Effector CD8-positive, alpha-beta T cell (primary cell): Measurements from ENCODE around the gene FOXC2.
"Not testable (repeated sequence)": the region's sequence is repeated elsewhere in the genome, so short reads cannot be mapped to it uniquely, and the experiment has no call there.

Experiments used
- DNase-seq: peaks from one replicate; lab custom pipeline; 2025; lab: John Stamatoyannopoulos, UW

The FOXC2 gene

DNA sequence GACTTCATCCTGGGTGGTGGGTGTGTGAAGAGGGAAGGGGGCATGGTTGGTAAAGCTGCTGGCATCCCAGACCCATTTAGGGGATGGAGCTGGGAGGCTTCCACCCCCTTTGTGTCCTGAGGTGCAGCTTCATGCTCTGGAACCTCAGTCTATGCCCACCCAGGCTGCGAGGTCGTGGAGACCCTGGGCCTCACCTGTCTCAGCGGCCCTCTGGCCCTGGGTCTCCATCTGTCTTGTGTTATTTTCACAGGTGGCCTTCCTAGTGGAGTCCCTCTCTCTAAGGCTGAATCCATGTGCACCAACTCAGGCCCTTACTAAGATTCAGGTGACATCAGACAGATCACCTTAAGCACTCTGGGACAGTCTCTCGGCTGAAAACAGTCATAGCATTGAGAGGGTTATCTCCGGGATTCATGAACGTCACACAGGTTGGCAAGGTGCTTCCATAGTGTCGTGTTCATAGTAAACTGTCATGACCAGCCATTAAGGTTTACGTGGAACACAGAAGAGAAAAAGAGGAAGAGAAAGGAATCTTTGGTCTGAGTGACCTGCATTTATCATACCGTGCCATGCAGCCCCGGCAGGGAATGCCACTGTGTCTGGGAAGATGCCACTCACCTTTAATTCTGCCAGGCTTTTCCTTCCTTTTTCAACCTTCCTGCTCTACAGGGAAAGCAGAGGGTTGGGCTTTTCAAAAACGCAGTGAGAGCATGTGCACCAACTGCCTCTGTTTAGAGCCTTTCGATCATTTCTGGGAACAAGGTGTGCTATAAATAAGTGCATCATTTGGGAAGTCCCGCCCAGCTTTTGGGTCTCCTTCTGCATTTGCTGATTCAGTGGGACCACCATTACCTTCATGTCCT, 7.2 kb downstream of the FOXC2 start:
- DNase-seq = no peak

DNA sequence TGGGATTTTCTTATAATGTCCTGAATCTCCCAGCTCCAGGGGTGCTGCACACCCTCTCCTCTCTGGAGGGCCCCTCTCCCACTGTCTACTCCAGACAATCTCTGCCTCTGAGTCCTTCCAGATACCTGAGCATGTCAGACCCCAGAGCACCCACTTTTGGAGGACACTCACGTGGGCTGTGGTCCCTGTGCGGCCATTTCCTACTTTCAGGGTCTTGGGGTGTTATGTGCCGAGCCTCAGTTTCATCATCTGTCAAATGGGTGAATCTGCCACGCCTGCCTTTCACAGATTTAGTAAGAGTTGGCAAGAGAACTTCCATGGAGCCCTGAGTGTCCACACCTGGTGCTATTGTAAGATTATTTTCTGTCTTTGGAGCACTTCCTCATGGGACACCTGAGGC, 8.0 kb downstream of the FOXC2 start:
- no peak for DNase-seq

DNA sequence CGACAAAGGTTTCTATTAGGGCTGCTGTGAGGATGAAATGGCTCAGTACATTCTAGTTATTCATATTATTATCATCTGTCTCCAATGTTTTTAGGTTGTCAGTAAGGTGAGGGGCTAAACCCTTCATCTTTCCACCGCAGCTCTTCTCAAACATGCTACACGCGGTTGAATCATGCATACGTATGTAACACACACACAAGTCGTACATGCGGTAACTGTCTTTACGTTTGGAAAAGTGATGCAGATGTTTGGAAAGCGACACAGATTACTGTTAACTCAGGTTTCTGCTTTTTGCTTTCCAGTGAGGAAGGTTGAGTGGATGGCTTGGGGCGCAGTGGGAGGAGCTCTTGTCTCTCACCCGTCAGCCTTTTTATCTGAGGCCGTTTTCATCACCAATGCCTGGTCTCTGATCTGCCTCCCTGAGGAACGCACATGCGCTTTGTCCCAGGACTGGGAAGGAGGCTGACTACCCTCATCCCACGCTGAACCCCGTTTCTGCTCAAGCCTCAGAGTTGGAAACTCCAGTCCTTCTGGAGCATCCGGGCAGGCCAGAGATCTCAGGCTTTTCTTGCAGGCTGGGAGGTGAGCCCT, 8.6 kb downstream of the FOXC2 start:
- no peak for DNase-seq

DNA sequence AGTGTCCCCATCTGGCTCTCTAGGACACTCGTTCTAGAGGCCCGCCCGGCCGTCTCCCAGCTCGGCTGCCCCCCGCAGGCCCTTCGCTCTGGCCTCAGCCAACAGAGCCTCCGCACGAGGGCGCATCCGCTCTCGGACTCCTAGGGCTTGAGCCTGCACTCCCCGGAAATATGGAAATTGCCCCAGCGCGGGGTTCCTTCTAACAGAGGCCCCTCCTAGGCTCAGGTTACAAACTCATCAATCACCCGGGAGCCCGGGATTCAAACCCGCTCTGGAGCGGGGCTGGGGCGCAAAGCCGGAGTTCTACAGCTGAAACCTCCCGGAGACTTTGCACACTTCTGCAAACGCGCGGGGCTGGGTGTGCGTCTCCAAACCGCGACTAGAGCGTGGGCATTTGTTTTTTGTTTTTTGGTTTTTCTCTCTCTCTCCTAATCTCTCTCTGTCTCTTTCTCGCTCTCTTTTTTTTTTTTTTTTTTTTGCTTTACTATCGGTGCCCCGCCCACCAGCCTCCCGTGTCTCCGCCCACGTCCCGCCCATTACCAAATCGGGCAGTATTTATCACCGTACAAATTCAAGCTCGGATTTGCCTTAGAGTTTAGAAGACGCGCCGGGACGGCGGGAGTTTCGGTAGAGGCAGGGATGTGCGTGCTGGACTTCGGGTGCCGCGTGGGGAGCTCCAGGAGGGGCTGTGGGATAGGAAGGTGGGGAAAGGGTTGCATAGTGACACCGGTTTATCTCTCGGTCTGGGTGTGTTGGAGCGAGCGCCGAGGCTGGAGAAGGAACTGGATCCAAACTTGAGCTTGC, 9.3 kb downstream of the FOXC2 start:
- no peak for DNase-seq

DNA sequence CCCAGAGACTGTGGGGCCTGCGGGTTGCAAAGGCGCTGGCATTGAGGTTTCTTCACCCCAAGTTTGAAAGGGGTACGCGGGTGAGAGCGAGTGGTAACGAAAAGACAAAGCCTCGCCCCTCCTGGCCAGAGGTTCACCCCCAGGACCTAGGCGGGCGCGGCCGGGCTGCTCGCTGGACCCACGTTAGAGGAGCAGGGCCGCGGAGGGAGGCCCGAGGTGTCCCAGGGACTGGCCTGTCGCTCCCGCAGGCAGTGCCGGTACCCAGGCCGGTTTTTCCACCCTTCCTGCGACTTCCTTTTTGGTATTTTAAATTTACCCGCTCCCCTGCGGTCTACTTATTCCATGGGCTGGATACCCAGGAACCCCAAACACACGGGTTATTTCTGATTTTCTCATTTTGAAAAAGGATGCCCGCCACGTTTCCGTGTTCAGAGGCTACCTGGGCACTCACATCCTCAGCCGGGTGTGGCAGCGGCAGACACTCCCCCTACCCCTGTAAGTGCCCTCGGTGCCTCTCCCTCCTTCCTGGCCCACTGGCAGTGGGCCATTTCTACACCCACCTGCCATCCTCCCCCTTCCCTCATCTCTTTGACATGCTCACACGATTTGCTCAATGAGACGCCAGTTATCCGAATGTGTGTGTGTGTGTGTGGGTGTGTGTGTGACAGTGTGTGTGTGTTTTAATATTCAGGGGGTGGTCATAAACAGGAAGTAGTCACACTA, 10.1 kb downstream of the FOXC2 start:
- DNase-seq = no peak

DNA sequence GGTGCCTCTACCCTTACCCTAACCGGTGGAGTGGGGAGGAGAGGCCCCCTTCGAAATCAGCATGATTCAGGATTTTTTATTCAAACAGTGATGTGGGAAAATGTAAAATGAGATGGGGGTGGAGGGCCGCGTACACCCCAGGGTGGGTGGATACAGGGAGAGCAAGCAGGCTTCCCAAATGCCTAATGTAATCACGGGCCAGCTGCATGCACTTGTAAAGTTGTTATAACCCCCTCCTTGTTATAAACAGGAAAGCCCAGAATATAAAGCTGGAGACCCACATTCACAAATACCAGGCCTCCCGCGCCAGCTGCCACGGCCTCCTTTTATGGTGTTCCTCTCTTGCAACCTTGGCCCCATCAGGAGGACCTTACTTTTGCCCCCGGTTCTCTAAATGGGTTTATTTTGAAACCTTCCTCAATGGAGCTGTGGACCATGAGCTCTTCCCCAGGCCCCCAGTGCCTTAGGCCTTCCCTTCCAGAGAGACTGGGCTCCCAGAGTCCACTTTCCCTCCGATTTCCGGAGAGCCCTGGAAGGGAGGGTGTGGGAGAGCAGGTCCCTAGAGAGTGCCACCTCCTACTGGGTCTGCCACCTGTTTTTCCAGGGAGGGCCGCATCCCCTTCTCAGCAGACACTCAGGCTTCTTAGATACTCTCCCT, 10.8 kb downstream of the FOXC2 start:
- no peak for DNase-seq

DNA sequence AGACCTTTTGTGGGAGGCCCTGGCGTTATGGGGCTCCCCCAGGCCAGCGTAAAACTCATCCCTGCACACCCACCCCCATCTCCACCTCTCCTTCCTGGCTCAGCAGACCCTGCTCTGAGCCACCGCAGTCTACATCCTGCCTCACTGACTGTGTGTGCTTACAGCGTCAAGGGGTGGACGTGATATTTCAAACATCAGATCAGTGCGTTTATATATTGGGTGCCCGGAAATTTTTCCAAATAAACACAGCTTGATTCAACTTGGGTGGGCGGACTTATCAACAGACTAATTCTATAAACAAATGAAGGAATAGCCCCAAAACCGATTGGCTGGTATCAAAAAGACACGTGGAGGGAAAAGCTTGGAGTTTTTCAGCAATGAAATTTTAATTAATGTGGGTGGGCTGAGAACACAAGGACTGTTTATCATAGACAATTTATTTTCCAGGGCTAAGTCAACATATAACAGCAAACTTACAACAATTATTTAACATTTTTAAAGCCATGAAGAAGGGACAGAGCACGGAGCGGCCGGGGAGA, 11.5 kb downstream of the FOXC2 start, which contains the start of gene FOXL1:
Gene FOXL1 (plus strand): TSS at position 489 of the 539 bp plus-strand sequence. CDS start 175 bp downstream, outside the sequence.
- no peak for DNase-seq

DNA sequence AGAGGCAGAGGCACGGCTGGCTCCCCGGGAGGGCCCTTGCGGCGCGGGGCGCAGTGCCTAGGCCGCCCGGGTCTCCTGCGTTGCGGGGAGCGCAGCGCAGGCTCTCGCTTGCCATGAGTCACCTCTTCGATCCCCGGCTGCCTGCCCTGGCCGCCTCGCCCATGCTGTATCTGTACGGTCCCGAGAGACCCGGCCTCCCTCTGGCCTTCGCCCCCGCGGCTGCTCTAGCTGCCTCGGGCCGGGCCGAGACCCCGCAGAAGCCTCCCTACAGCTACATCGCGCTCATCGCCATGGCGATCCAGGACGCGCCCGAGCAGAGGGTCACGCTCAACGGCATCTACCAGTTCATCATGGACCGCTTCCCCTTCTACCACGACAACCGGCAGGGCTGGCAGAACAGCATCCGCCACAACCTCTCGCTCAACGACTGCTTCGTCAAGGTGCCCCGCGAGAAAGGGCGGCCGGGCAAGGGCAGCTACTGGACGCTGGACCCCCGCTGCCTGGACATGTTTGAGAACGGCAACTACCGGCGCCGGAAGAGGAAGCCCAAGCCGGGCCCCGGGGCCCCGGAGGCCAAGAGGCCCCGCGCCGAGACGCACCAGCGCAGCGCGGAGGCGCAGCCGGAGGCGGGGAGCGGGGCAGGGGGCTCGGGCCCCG, 12.1 kb downstream of the FOXC2 start:
- DNase-seq = no peak

DNA sequence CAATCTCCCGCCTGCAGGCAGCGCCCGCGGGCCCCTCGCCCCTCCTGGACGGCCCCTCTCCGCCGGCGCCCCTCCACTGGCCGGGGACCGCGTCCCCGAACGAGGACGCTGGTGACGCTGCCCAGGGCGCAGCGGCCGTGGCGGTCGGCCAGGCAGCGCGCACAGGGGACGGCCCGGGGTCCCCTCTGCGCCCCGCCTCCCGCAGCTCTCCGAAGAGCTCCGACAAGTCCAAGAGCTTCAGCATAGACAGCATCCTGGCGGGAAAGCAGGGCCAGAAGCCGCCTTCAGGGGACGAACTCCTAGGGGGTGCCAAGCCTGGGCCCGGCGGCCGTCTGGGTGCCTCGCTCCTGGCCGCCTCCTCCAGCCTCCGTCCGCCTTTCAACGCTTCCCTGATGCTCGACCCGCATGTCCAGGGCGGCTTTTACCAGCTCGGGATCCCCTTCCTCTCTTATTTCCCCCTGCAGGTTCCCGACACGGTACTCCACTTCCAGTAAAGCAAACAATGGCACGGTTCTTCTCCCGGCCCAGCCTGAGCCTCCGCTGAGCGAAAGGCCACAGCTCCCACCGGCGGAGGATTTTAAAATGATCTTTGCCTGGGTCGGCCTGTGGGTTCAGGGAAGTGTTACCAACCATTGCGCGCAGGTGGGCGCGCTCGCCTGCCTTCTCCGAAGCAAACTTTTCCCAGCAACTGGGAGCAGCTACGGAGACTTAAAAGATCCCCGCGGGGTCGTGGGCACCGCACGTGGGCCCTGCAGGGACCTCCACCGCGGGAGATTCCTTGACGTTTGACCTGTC, 12.8 kb downstream of the FOXC2 start:
- DNase-seq = no peak

DNA sequence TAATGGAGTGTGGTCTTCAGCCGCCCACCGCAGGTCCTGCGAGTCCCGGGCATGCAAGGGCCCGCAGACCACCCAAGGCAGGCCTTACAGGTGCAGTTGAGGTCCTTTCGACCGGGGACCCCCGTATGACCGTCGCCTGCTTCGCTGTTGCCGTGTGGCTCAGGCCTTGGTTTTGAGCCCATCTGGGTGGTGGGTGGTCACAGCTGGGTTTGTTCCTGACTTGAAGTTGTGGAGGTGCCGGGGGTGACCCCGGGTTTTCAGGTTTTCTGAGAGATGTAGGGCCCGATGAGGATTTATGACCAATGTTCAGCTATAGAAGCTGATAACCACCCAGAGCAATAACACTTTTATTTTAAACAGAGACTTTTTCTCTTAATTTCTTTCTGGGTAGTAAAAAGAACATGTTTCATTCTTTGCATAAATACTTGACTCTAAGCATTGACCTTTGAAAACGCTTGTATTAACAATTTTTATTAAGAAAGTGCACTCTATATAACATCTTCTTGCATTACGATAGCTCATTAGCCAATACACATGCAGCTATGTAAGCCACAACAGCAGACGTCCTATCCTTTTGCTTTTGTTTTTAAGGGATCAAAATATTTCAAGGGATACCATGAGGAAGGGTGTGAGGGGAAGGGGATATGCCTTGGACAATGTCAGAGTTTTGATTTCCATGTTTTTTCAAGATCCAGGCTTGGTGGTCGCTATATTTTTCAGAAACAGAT, 13.6 kb downstream of the FOXC2 start:
- no peak for DNase-seq

DNA sequence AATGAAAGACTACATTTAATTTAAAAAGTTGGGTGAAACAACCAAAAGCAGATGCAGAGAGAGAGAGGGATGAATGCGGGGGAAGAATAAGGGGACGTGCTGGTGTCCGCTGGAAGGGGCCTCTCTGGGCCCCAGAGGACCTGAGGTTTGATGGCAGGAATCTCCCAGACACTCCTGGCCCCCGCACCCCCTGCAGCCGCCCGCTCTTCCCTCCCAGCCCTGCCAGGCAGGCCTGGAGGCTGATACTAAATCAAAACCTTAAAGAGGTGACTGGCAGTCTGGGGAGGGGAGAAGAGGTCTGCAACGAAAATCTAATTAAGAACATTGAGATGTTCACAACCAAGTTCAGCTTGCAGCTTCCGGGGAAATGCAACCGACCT, 14.2 kb downstream of the FOXC2 start:
- no peak for DNase-seq

DNA sequence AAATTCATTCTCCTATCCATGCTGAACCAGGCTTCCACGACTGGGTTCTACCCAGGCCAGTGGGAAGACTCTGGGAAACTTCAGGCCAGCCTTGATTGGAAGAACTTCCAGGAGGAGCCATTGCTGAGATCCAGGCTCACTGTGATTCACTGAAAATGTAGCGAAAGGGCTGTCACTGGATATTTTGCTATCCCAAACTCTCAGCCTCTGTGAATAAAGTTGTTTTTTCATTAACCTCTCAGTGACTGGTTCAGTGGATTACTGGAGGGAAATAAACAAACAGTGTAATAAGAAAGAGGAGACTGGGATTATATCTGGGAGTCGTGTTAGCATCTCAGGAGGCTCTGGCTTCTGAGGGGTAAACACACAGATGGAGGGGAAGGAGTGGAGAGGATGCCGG, 14.8 kb downstream of the FOXC2 start:
- no peak for DNase-seq

DNA sequence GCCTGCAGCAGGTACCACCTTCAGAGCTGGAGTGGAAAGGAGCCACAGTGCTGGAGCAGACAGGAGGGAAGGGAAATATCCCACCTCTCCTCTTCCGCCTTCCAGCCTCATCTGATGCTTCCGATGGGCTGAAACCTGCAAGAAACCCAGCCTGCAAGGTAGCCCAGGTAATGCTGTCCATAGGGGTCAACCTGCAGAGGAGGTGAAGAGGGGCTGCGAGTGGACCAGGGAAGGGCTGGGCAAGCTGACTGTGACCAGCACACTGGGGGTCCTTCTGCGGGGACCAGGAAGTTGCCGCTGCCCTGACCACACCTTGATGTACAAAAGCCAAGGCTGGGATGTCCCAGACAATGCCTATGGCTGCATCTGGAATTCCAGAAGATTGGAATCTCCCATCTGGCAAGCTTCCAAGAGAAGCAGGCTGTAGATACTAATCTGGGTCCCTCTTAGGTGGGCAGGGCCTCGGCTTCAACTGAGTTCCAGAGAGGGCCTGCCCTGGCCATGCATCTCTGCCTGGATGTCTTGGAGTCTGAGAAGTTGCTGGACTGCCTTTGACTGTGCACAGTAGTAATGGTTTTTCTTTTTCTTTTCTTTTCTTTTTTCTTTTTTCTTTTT, 17.5 kb downstream of the FOXC2 start:
- no peak for DNase-seq

DNA sequence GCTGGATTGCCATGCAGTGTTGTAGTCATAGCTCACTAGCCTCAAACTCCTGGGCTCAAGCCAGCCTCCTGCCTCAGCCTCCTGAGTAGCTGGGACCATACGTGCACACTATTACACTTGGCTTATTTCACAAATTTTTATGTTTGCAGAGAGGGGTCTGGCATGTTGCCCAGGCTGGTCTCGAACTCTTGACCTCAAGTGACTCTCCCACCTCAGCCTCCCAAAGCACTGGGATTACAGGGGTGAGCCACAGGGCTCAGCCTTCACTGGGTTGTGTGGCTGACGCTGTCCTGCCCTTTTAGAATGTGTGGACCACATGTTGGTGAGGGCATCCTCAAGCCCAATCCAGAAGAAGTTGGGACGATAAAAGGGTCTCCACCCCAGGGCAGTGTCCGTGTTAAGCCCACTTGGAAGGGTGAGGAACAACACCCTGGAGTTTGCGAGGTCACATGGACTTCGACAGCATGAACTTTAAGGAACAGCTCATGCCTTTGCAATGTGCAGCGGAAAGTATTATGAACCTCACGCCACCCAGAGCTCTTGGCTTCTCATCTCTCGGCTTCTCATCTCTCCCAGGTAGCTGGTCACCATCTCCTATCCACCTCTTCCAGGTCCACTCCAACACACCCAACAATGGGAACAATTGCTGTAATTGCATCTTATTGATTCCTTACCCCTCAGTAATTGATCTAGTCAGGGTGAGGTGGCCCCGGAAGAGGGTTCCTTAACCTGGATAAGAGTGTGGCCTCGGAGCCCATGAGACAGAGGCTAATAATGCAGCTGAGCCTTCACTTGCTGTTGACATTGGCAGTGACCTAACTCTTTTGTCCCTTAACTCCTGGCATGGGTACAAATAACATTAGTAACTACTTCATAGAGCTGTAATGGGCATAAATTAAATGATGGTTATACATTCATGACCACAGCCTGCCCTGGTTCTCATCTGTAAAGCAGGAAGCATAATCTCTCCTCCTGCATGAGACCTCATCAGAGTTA, 18.4 kb downstream of the FOXC2 start:
- DNase-seq = no peak

DNA sequence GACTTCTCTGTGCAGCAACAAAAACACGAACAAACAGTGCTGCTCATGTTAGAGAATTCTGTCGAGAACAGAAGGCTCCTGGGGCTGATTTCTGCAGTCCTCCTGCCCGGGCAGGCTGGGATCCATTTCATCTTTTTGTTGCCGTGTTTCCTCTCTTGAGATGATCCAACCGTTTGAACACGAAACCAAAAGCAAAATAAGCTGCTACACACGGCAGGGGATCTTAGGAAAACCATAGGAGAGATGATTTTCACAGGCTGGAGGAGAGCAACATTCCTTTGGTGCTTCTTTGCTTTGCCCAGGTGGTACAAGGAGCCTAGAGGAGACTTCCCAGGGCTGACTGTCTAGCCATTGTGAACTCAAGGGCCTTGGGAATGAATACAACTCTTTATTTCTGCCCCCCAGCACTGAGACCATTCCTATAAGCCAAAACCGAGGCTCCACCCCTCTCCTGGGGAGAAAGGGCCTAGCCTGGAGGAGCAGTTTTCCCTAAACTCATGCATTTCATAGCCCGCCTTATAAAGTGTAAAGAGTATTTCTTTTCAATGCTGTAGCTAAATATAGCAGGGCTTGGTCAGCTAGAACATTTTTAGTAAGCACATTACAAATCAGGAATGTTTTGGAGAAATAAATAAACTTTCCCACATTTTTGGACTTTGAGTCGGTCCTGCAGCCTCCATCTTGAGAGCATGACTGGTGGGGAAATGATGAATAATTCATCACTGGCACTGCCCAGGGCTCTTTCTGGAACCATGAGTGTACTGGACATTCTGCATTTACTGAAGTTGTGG, 19.4 kb downstream of the FOXC2 start:
- DNase-seq = no peak

DNA sequence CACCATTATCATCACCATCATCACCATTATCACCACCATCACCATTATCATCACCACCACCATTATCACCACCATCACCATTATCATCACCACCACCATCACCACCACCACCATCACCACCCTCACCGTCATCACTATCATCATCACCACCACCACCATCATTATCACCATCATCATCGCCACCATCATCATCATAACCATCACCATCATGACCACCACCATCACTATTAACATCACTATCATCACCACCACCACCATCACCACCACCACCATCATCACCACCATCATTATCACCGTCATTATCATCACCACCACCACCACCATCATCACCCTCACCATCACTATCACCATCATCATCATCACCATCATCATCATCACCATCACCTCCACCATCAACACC, 20.9 kb downstream of the FOXC2 start:
- no peak for DNase-seq

DNA sequence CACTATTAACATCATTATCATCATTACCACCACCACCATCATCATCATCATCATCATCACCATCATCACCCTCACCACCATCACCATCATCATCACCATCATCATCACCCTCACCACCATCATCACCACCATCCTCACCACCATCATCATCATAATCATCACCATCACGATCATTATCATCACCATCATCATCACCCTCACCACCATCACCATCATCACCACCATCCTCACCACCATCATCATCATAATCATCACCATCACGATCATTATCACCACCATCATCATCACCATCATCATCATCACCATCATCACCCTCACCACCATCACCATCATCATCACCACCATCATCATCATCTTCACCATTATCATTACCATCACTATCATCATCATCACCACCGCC, 21.3 kb downstream of the FOXC2 start:
- not testable (repeated sequence) for DNase-seq
